ENCODE data around the gene GTPBP6.
"Not testable (repeated sequence)": the region's sequence is repeated elsewhere in the genome, so short reads cannot be mapped to it uniquely, and the experiment has no call there.

GTPBP6 gene

DNA sequence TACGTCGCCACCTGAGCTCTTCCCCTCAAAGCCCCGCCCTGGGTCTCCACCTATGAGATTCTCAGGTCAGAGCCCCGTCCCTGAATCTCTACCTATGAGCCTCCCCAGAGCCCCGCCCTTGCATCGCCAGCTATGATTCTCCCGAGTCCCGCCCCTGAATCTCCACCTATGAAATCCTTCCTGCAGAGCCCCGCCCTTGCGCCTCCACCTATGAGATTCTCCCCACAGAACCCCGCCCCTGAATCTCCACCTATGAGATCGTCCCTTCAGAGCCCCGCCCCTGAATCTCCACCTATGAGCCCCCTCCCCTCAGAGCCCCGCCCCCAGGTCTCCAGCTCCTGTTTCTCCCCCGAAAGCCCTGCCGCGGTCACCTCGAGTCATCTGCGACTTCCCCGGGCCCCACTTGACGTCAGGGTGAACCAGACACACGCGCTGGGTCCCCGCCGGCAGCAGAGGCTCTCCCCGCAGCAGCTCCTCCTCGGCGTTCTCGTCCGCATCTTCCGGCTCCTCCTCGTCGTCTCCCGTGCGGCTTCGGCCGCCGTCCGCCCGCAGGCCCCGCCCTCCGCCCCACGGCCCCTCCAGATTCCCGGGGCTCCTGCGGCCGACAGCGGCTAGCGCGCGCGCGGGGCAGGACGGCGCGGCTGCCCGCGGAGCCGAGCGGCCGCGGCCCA lies 393 bp downstream of the GTPBP6 start:
- in situ Hi-C loops (cut with MboI; ENCODE audit: low sequenced_read_pairs), result no loop called here

DNA sequence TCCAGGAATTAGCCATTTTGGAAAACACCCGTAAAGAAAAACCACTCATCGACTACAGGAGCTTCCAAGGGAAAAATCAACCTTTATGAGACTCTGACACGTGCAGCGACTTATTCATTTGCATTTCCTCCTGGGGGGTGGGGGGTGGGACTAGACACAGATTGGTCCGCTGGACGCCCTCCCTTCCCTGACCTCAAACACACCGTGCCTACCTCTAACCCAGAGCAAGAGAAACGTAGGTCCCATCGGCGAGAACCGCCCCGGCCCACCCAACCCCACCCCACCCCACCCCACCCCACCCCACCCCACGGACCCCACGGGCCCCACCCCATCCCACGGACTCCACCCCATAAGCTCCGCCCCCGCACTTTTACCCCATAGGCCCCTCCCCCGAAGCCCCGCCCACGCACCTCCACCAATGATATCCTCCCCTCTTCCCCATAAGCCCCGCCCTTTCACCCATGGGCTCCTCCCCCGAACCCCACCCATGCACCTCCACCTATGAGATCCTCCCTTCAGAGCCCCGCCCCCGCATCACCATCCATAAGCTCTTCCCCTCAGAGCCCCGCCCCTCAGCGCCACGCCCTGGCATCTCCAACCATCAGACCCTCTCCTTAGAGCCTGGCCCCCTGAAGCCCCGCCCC lies 1.1 kb downstream of the GTPBP6 start:
- in situ Hi-C loops (cut with MboI; ENCODE audit: low sequenced_read_pairs), result no loop called here

DNA sequence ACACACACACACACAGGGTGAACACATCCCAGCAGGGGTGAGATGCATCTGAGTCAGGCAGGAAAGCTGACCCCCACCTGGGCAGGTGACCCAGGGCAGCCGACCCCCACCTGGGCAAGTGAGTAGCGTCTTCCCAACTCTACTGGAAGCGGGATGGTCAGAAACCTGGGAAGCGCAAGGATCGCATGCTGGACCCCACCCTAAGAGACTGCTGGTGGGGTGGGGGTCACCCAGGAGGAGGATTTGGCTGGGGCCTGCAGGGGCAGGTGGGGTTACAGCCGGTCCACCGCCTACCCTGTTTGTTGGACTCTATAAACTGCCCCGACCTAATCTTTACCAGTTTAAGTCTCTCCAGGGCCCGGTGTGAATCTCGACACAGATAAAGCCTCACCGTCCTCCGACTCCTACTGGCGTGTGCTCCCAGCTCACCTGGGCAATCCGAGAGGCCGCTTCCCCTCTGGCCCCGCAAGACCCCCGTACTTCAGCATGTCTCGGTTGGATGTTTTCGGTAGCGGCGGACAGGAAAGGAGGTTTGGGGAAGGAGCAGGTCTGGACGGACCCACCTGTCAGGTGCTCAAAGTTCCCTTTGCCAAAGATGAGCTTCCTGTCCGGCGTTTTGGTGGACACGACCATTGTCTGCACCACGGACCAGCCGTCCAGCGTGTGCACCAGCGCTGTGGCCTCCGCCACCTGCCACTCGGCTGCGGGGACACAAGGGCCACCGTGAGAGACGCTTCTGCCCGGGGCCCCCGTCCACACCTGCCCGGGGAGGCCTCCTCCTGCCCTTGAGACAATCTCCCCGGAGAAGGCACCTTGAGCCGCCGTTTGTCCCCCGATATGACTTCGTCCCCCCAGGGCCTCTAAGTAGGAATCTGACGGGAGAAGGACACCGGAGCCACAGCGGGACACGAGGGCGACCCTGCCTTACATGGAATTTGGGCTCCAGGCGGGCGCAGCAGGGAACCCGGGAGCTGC lies 2.0 kb downstream of the GTPBP6 start:
- in situ Hi-C loops (cut with MboI; ENCODE audit: low sequenced_read_pairs), result no loop called here

DNA sequence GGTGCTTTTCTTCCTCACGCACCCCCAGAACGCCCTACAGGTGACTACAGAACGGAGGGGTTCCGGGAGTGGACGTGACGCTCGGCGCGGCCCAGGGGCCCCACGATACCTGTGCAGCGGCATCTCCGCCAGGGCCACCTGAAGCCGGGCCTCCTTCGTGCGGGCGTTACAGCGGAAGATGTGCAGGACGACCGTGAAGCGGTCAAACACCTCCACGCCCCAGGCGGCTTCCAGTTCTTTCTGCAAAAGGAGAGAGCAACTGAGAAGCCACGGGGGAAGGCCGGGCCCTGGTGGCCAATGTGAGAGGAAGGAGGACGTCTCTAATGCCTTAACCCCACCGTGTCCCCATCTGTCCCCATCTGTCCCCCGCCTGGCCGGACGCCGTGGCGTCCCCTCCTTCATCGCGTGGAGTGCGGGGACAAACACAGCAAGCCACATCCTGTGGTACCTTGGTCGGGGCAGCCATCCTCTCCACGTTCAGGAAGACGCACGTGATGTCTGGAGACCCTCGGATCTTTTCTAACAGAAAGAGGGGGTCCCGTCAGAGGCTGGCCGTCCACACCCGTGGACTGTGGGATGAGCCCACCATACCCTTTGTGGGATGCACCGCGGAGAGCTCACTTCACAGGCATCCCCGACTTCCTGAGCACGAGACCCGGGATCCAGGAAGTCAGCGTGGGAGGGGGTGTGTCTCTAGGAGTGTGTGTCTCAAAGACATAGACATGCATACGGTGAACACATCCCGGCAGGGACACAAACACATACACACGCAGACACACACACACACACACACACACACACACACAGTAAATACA lies 3.6 kb downstream of the GTPBP6 start:
- in situ Hi-C loops (cut with MboI; ENCODE audit: low sequenced_read_pairs), result no loop called here

DNA sequence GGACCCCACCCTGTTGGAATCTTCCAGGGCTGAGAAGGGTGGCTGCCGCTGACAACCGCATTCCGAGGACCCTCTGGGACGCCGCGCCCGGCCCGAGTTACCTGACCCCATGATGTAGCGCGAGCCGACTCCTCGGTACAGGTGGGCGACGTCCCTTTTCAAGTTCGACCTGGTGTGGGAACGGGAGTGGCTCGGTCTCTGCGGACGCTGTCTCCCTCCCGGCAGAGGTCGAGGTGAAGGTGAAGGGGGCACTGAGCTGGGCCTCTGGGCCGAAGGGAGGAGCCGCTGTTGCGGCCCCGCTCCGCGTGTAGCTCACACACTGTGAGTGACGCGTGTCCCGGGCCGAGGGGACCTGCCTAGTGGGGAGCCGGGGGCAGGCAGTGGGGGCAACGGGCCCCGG lies 4.5 kb downstream of the GTPBP6 start:
- in situ Hi-C loops (cut with MboI; ENCODE audit: low sequenced_read_pairs), result no loop called here

DNA sequence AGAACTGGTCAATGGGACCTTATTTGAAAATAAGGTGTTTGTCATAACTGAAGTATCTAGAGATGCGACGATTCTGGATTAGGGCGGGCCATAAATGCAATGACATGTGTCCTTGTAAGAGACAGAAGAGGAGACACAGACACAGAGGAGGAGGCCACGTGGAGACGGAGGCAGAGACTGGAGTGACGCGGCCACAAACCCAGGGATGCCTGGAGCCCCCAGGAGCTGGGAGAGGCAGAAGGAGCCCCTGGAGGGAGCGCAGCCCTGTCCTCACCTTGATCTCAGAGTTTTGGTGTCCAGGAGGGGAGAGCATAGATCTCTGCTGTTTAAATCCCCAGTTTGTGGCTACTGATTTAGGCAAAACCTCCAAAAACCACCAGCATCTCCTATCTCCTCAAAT lies 5.0 kb downstream of the GTPBP6 start:
- in situ Hi-C loops (cut with MboI; ENCODE audit: low sequenced_read_pairs), result no loop called here

DNA sequence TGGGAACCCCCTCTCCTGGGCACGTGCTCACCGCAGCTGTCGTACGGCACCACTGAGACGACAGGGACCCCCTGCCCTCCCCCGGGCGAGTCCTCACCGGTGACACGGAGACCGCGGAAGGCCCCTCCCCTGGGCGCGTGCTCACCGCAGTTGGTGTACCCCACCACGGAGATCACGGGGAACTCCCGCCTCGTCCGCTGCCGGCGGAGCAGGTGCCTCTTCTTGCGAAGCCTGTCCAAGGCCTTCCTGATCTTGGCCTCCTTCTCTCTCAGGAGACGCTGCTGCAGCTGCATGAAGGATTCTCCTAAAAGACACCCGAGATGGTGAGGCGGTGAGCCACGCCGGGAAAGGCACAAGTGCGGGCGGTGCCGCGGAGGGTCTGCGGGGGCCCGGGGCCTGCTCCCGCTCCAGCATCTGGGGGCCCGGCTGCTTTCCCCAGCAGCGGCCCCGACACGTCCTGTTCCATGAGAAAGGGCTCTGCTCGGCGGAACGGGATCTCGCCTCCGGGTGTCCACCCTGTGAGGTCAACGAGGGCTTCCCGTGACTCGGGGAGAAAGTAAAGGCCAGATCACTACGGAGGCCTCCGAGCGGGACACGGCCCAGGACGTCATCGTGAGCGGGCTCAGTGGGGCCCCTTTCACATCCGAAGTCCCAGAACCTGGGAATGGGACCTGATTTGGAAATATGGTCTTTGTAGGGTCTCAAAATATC lies 5.8 kb downstream of the GTPBP6 start:
- in situ Hi-C loops (cut with MboI; ENCODE audit: low sequenced_read_pairs), result no loop called here

DNA sequence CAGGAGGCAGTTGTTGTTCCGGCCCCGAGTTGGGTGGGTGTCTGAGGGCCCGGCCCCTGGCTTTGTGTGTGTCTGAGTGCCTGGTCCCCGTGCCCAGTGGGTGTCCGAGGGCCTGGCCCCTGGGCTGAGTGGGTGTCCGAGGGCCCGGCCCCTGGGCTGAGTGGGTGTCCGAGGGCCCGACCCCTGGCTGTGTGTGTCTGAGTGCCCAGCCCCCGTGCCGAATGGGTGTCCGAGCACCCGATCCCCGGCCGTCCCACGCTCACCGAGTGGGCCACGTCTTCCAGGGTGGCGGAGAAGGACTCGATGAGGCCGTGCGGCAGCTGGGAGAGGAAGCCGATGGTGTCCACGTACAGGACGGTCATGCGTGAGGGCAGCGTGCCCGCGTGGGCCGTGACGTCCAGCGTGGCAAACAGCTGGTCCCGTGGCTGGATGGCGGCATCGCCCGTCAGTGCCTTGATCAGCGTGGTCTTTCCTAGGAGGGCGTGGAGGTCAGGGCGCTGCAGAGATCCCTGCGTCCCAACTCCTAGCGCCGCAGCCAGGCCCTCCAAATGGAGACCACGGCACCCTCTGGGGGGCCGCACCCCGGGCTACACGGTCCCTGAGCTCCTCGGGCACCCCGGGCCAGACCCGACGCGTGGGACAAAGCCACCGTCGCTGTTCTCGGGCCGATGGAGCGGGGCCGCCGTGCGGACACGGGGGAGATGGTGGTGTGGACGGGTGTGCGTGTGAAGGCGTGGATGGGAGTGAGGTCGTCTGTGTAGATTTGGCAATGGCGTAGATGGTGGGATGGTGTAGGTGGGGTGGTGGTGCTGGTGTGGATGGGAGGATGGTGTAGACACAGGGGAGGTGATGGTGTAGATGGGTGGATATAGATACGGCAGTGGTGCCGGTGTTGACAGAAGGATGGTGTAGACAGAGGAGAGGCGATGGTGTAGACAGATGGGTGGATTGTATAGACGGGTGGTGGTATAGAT lies 7.2 kb downstream of the GTPBP6 start:
- in situ Hi-C loops (cut with MboI; ENCODE audit: low sequenced_read_pairs), result no loop called here

DNA sequence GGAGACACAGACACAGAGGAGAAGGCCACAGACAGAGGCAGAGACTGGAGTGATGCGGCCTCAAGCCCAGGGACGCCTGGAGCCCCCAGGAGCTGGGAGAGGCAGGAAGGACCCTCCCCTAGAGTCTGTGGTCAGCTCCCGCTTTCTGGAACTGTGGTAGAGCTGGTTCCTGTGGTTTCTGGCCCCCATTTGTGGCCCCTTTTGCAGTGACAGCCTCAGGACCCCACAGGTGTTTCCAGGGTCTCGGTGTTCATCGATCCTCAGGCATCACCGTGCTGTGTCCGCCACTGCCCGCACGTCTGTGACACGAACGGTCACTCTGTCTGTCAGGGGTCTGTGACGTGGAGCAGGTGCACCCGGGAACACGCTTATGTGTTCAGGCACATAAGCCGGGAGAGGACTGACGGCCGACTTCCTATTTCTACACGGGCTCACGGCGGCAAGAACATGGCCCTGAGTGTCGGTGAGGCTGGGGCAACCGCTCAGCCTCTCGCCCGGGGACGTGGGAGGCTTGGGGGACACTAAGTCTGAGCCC lies 7.9 kb downstream of the GTPBP6 start:
- in situ Hi-C loops (cut with MboI; ENCODE audit: low sequenced_read_pairs), result no loop called here

DNA sequence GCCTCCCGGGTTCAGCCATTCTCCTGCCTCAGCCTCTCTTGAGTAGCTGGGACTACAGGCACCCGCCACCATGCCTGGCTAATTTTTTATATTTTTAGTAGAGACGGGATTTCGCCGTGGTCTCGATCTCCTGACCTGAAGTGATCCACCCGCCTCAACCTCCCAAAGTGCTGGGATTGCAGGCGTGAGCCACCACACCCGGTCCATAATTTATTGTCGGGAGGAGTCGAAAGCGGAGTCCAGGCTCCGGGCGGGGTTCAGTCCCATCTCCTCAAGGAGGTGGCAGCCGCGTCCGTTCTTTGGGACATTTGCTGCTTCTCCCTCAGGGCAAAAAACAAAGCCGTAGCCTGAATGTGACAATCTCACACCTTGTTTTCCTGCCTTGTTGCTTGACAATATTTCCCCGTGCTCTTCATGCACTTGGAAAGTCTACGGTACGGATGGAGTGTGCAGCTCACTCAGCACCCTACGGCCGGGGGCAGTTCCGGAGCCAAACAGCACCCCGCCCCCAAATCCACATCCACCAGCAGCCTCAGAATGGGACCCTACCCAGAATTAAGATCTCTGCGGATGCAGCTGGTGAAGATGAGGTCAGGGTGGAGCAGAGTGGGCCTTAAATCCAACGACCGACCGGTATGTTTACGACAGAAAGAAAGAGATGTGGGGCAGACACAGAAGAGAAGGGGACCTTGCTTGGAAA lies 9.6 kb downstream of the GTPBP6 start:
- in situ Hi-C loops (cut with MboI; ENCODE audit: low sequenced_read_pairs), result no loop called here

DNA sequence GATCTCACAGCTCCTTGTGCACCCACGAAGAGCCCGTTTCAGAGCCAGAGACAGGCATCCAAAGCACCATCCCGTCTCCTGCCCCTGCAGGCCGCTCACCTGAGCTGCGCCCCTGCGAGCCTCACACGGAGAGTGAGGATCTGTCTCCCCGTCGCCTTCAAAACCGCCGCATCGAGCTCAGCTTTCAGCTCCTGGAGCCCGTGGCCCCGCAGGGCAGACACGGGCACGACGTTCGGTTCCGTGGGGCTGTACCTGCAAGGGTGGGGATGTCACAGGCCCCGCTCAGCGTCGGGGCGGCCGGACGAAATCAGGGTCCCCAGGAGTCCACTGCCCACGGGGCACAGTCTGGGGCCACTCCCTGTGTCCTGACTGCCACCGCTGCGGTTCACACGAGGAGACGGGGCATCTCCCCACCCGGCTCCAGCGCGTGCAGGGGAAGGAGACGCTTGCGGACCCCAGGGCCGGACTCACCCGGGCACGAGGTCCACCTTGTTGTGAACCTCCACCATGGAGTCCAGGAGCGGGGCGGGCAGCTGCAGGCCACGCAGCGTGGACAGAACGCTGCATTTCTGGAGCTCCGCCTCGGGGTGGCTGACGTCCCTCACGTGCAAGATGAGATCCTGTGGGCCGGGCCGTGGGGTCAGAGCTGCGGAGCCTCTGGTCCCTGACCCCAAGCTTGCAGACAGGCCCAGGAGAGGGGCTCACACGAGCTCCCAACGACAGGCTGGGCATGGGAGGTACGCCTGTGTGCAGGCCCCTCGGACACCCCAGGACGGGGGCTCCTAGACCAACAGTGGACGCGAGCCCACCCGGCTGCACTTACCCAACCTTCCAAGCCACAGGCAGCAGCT lies 11.1 kb downstream of the GTPBP6 start:
- in situ Hi-C loops (cut with MboI; ENCODE audit: low sequenced_read_pairs), result no loop called here

DNA sequence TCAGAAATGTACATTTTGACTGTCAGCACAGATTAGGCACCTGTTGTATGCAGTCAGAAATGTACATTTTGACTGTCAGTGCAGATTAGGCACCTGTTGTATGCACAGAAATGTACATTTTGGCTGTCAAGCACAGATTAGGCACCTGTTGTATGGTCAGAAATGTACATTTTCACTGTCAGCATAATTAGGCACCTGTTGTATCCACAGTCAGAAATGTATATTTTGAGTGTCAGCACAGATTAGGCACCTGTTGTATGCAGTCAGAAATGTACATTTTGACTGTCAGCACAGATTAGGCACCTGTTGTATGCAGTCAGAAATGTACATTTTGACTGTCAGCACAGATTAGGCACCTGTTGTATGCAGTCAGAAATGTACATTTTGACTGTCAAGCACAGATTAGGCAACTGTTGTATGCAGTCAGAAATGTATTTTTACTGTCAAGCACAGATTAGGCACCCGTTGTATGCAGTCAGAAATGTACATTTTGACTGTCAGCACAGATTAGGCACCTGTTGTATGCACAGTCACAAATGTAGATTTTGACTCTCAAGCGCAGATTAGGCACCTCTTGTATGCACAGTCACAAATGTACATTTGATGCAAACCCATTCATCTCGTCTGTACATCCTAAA lies 11.9 kb downstream of the GTPBP6 start:
- in situ Hi-C loops (cut with MboI; ENCODE audit: low sequenced_read_pairs), result not testable (repeated sequence)

DNA sequence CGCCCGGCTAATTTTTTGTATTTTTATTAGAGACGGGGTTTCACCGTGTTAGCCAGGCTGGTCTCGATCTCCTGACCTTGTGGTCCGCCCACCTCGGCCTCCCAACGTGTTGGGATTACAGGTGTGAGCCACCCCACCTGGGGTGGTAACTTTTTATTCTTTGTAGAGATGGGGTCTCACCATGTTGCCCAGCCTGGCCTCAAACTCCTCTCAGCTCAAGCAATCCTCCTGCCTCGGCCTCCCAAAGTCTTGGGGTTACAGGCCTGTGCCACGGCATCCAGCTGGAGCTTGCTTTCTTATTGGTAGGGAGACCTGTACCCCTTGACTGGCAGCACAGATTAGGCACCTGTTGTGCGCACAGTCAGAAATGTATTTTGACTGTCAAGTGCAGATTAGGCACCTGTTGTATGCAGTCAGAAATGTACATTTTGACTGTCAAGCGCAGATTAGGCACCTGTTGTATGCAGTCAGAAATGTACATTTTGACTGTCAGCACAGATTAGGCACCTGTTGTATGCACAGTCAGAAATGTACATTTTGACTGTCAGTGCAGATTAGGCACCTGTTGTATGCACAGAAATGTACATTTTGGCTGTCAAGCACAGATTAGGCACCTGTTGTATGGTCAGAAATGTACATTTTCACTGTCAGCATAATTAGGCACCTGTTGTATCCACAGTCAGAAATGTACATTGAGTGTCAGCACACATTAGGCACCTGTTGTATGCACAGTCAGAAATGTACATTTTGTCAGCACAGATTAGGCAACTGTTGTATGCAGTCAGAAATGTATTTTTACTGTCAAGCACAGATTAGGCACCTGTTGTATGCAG lies 12.6 kb downstream of the GTPBP6 start:
- in situ Hi-C loops (cut with MboI; ENCODE audit: low sequenced_read_pairs), result not testable (repeated sequence)

DNA sequence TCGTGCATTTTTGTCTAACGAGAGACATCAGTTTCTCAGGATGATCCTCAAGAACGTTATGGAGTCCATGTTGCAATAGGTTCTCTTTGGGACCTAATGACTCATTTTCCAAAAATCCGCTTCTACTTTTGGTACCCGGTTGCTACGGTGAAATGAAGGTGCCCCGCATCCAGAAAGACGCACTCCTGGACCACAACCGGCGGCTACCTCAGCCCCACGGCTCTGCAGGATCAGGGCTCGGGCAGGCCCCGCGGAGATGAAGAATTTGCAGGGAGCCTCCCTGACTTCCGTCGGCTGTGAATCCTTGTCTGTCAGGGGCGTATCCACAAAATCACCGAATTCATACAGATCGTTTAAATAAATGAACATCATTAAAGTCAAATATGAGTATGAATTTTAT lies 15.6 kb downstream of the GTPBP6 start:
- in situ Hi-C loops (cut with MboI; ENCODE audit: low sequenced_read_pairs), result no loop called here

DNA sequence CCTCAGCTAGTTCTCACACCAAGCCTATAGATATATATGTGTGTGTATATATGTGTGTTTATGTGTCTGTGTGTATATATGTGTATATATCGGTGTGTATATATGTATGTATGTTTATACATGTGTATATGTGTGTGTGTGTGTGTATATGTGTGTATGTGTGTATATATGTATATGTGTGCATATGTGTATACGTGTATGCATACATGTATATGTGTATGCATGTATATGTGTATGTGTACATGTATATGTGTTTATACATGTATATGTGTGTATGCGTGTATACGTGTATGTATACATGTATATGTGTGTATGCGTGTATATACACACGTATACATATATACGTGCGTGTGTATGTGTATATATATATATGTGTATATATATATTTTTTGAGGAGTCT lies 18.3 kb downstream of the GTPBP6 start:
- in situ Hi-C loops (cut with MboI; ENCODE audit: low sequenced_read_pairs), result no loop called here

DNA sequence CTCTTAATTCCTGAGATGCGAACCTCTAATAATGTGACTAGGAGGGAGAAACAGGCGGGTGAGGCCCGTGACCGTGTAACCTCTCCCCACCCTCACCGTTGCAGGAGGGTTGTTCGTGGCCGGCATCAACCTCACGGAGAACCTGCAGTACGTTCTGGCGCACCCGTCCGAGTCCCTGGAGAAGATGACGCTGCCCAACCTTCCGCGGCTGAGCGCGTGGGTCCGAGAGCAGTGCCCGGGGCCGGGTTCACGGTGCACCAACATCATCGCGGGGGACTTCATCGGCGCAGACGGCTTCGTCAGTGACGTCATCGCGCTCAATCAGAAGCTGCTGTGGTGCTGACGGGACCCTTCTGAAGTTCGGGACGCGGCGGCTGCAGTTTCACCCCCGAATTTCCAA lies 19.6 kb downstream of the GTPBP6 start:
- in situ Hi-C loops (cut with MboI; ENCODE audit: low sequenced_read_pairs), result no loop called here
